Parathyroid adenoma (tissue), 2 donors: ENCODE results near the gene NSUN2.
"Not testable (repeated sequence)": the region's sequence is repeated elsewhere in the genome, so short reads cannot be mapped to it uniquely, and the experiment has no call there.

Experiments used
- H2AFZ ChIP-seq: fragments of 300-600 bp; sonication (generic); one replicate; pipeline ENCODE4 v1.7.0; 2017; ENCODE audit warnings: antibody characterized with exemption, mild to moderate bottlenecking
- H3K27ac ChIP-seq: fragments of 300-600 bp; sonication (generic); one replicate; pipeline ENCODE4 v1.7.0; 2017
- H3K27me3 ChIP-seq: fragments of 300-600 bp; sonication (generic); one replicate; pipeline ENCODE4 v1.7.0; 2017; ENCODE audit warnings: low read length; ENCODE audit not compliant: control insufficient read depth, insufficient read depth
- H3K36me3 ChIP-seq: fragments of 300-600 bp; sonication (generic); one replicate; pipeline ENCODE4 v1.7.0; 2017; ENCODE audit warnings: low read length; ENCODE audit not compliant: control insufficient read depth, insufficient read depth
- H3K4me1 ChIP-seq: fragments of 300-600 bp; sonication (generic); one replicate; pipeline ENCODE4 v1.7.0; 2017; ENCODE audit warnings: control low read depth
- H3K4me2 ChIP-seq: fragments of 300-600 bp; sonication (generic); one replicate; pipeline ENCODE4 v1.7.0; 2017; ENCODE audit warnings: low read length
- H3K4me3 ChIP-seq: fragments of 300-600 bp; sonication (generic); one replicate; pipeline ENCODE4 v1.7.0; 2017; ENCODE audit warnings: low read depth, low read length
- H3K79me2 ChIP-seq: fragments of 300-600 bp; sonication (generic); one replicate; pipeline ENCODE4 v1.7.0; 2017; ENCODE audit warnings: control low read depth
- H3K9ac ChIP-seq: fragments of 300-600 bp; sonication (generic); one replicate; pipeline ENCODE4 v1.7.0; 2017; ENCODE audit warnings: mild to moderate bottlenecking
- H3K9me3 ChIP-seq: fragments of 300-600 bp; sonication (generic); one replicate; pipeline ENCODE4 v1.7.0; 2017; ENCODE audit warnings: low read length; ENCODE audit not compliant: control insufficient read depth
- TF ChIP-seq, protein P1 (sequence below): fragments of 300-600 bp; sonication (generic); IDR thresholded peaks from one replicate; pipeline ENCODE4 v1.7.0; 2017; ENCODE audit warnings: antibody characterized with exemption, mild to moderate bottlenecking
- donor health status: primary hyperparathyroidism.

The NSUN2 gene

DNA sequence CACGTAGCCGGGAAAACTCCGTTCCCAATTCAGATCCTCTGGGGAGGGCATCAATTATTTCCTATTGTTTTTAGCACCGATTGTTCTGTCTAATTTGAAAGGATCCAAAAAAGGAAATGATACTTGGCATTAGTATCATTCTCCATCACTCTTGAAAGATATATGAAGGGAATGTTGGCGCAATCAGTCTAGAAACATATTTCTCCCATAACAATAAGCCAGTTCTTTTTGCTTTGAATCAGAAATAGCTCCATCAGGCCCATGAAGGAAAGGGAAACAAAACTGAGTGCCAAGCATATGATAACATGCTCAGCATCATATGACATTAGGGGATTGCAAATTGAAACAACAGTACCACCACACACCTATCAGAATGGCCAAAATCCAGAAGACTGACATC lies 40.2 kb upstream of the NSUN2 start:
- no peak overlapping the region for H2AFZ ChIP-seq
- no peaks in the 10 kb centered on the region for H3K27me3 ChIP-seq
- no peaks in the 10 kb centered on the region for H3K36me3 ChIP-seq
- no peaks in the 10 kb centered on the region for H3K79me2 ChIP-seq
- no peak overlapping the region for H3K4me3 ChIP-seq
- no peaks in the 10 kb centered on the region for H3K4me1 ChIP-seq
- H3K9ac ChIP-seq = no peak overlapping the region
- TF ChIP-seq, protein P1, sequence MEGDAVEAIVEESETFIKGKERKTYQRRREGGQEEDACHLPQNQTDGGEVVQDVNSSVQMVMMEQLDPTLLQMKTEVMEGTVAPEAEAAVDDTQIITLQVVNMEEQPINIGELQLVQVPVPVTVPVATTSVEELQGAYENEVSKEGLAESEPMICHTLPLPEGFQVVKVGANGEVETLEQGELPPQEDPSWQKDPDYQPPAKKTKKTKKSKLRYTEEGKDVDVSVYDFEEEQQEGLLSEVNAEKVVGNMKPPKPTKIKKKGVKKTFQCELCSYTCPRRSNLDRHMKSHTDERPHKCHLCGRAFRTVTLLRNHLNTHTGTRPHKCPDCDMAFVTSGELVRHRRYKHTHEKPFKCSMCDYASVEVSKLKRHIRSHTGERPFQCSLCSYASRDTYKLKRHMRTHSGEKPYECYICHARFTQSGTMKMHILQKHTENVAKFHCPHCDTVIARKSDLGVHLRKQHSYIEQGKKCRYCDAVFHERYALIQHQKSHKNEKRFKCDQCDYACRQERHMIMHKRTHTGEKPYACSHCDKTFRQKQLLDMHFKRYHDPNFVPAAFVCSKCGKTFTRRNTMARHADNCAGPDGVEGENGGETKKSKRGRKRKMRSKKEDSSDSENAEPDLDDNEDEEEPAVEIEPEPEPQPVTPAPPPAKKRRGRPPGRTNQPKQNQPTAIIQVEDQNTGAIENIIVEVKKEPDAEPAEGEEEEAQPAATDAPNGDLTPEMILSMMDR = no peak
- H3K4me2 ChIP-seq = no peak overlapping the region
- H3K9me3 ChIP-seq = no peaks in the 10 kb centered on the region
- no peak overlapping the region for H3K27ac ChIP-seq

DNA sequence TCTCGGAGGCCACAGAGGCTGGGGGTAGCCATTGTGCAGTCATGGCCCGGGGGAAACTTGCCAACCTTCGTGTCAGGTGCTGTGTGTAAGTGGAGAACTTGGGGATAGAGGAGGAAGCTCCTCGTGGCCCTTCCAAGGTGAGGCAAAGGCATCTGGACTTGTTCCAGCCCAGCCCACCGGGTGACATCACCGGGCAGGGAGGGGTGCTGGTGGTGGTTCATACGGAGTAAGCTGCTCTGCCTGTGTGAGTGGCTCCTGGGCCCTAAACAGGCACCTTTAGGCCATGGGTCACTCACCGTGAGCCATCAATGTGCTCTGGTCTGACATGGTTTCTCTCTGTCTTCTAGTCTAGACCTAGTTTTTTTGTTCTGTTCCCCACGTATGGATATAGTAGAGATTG lies 35.9 kb upstream of the NSUN2 start:
- not testable (repeated sequence) for H3K9me3 ChIP-seq, H3K27me3 ChIP-seq, H3K79me2 ChIP-seq, H3K9ac ChIP-seq, H3K4me3 ChIP-seq, H3K4me1 ChIP-seq, H3K27ac ChIP-seq, H2AFZ ChIP-seq, H3K4me2 ChIP-seq, H3K36me3 ChIP-seq

DNA sequence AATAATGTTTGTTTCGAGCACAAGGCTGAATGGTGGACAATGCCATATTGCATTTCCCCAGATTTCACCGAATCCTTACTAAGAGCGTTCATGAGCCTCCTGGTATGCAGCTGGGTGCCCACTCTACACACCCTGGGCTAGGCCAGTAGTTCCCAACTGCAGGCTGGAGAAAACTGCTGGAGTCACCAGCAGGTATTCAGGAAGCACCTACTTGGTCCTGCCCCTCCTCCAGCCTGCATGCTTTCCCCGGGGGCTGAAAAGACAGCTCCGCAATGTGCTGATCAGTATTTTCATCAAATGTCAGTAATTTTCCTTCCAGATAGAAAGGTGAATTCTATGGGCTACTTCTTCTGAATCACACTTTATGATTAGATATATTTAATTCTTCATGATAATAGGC lies 34.8 kb upstream of the NSUN2 start:
- no peaks in the 10 kb centered on the region for H3K36me3 ChIP-seq
- no peaks in the 10 kb centered on the region for H3K9me3 ChIP-seq
- H3K4me2 ChIP-seq = no peak overlapping the region
- no peaks in the 10 kb centered on the region for H3K27me3 ChIP-seq
- TF ChIP-seq, protein P1 = no peak
- no peaks in the 10 kb centered on the region for H3K4me1 ChIP-seq
- H2AFZ ChIP-seq = no peak overlapping the region
- H3K79me2 ChIP-seq = no peaks in the 10 kb centered on the region
- no peak overlapping the region for H3K9ac ChIP-seq
- no peak overlapping the region for H3K4me3 ChIP-seq
- H3K27ac ChIP-seq = no peak overlapping the region

DNA sequence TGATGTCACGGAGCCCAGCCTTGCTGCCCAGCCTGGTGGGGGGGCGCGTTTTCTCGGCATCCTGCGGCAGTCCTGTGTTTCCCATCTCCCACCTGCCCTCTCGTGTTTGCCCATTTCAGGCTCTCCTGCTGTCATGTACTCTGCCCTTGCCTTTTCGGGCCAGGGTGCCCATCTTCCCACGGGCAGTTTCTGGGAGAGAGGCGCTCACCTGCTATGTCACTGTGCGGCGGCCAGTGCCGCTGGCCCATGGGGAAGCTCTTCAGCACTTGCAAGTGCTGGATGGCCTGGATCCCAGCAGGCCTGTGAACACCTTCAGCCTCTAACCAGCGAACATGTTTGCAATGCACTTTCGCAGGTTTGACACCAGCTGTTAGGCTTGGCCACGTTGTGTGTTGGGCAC lies 33.9 kb upstream of the NSUN2 start:
- H3K36me3 ChIP-seq = no peaks in the 10 kb centered on the region
- H3K4me1 ChIP-seq = no peaks in the 10 kb centered on the region
- H3K4me3 ChIP-seq = no peak overlapping the region
- H3K27ac ChIP-seq = no peak overlapping the region
- TF ChIP-seq, protein P1 = no peak
- H3K27me3 ChIP-seq = no peaks in the 10 kb centered on the region
- no peak overlapping the region for H2AFZ ChIP-seq
- no peak overlapping the region for H3K9ac ChIP-seq
- no peak overlapping the region for H3K4me2 ChIP-seq
- H3K79me2 ChIP-seq = no peaks in the 10 kb centered on the region
- no peaks in the 10 kb centered on the region for H3K9me3 ChIP-seq

DNA sequence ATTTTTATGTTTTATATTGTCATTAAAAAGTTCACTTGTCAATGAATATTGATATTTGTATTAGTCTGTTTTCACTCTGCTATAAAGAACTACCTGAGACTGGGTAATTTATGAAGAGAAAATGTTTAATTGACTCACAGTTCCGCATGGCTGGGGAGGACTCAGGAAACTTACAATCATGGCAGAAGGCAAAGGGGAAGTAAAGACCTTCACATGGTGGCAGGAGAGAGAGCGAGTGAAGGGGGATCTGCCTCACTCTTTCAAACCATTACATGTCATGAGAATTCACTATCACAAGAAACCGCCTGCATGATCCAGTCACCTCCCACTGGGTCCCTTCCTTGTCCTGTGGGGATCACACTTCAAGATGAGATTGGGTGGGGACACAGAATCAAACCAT lies 27.8 kb upstream of the NSUN2 start:
- H3K79me2 ChIP-seq = no peaks in the 10 kb centered on the region
- TF ChIP-seq, protein P1 = no peak
- H3K4me3 ChIP-seq = no peak overlapping the region
- H3K27ac ChIP-seq = no peak overlapping the region
- H3K4me2 ChIP-seq = no peak overlapping the region
- no peaks in the 10 kb centered on the region for H3K9me3 ChIP-seq
- H3K27me3 ChIP-seq = no peaks in the 10 kb centered on the region
- H3K9ac ChIP-seq = no peak overlapping the region
- no peaks in the 10 kb centered on the region for H3K36me3 ChIP-seq
- no peaks in the 10 kb centered on the region for H3K4me1 ChIP-seq
- H2AFZ ChIP-seq = no peak overlapping the region
